Naive thymus-derived CD4-positive, alpha-beta T cell (primary cell): ENCODE measurements around the gene OS9. TPM values are rescaled to one million over a fixed set of nuclear protein-coding genes. Genes with fewer than 3 reads are reported as not detected.

ENCODE experiments used
- ATAC-seq: fragments of 150-1000 bp; cut with Tn5 transposase; 2 replicates; pipeline ENCODE4 v1.10.0; 2021; ENCODE audit warnings: mild to moderate bottlenecking, moderate library complexity
- CTCF ChIA-PET: fragments of 350-600 bp; sonication (Branson Sonifier 250); formaldehyde crosslinking; loops from one replicate; lab custom pipeline; 2021; ENCODE audit warnings: antibody characterized with exemption; lab: Charles Lee
- POLR2A ChIA-PET: fragments of 350-600 bp; sonication (Branson Sonifier 250); formaldehyde crosslinking; loops from one replicate; lab custom pipeline; 2021; ENCODE audit warnings: antibody characterized with exemption, inconsistent platforms; lab: Charles Lee
- DNase-seq, 9 donors: peaks; one replicate each; pipeline versions ENCODE4 v3.0.0 to v3.0.0-alpha.2; 2020 to 2022; ENCODE audit warnings: mixed read lengths in 1 of 9
- H3K27ac ChIP-seq: one replicate; pipeline ENCODE4 v1.7.0; 2013; ENCODE audit warnings: mild to moderate bottlenecking, low read depth, low read length, moderate library complexity
- H3K27me3 ChIP-seq, 2 donors: one replicate each; pipeline ENCODE4 v1.7.0; 2013; ENCODE audit warnings: low read length in 2 of 2, mild to moderate bottlenecking in 2 of 2, moderate library complexity in 2 of 2; ENCODE audit not compliant: control insufficient read depth in 2 of 2, insufficient read depth in 2 of 2
- H3K36me3 ChIP-seq, 3 experiments: 1 replicate in 2 of 3; 2 replicates in 1 of 3; pipeline ENCODE4 v1.7.0; 2013; ENCODE audit warnings: low read length in 3 of 3, mild to moderate bottlenecking in 3 of 3, moderate library complexity in 1 of 3; ENCODE audit not compliant: insufficient read depth in 3 of 3, control insufficient read depth in 2 of 3
- H3K4me1 ChIP-seq, 2 donors: one replicate each; pipeline ENCODE4 v1.7.0; 2013; ENCODE audit warnings: low read length in 2 of 2, mild to moderate bottlenecking in 2 of 2, moderate library complexity in 1 of 2; ENCODE audit not compliant: control insufficient read depth in 2 of 2, insufficient read depth in 2 of 2
- H3K4me3 ChIP-seq: 2 replicates; pipeline ENCODE4 v1.7.0; 2013; ENCODE audit warnings: mild to moderate bottlenecking, low read length
- H3K9me3 ChIP-seq, 3 experiments: 1 replicate in 2 of 3; 2 replicates in 1 of 3; pipeline ENCODE4 v1.7.0; 2013; ENCODE audit warnings: low read length in 3 of 3; ENCODE audit not compliant: control insufficient read depth in 2 of 3
- H3K27ac Mint-ChIP-seq, 9 donors: one replicate each; pipeline ENCODE4 v1.8.0; 2020 to 2022; ENCODE audit warnings: mixed read lengths in 9 of 9, mild to moderate bottlenecking in 8 of 9, moderate library complexity in 5 of 9, inconsistent platforms in 2 of 9
- H3K27me3 Mint-ChIP-seq, 5 donors: one replicate each; pipeline ENCODE4 v1.8.0; 2021 to 2022; ENCODE audit warnings: mixed read lengths in 5 of 5, mild to moderate bottlenecking in 1 of 5
- H3K36me3 Mint-ChIP-seq, 5 donors: one replicate each; pipeline ENCODE4 v1.8.0; 2020 to 2022; ENCODE audit warnings: mixed read lengths in 5 of 5, mild to moderate bottlenecking in 3 of 5, inconsistent platforms in 1 of 5
- H3K4me1 Mint-ChIP-seq, 7 donors: one replicate each; pipeline ENCODE4 v1.8.0; 2020 to 2022; ENCODE audit warnings: mixed read lengths in 7 of 7, mild to moderate bottlenecking in 3 of 7, inconsistent platforms in 1 of 7
- H3K4me3 Mint-ChIP-seq, 10 donors: one replicate each; pipeline ENCODE4 v1.8.0; 2020 to 2022; ENCODE audit warnings: mild to moderate bottlenecking in 10 of 10, mixed read lengths in 10 of 10, moderate library complexity in 6 of 10, inconsistent platforms in 2 of 10
- H3K9me3 Mint-ChIP-seq, 11 donors: one replicate each; pipeline ENCODE4 v1.8.0; 2020 to 2022; ENCODE audit warnings: mixed read lengths in 11 of 11, mild to moderate bottlenecking in 4 of 11, inconsistent platforms in 1 of 11, moderate library complexity in 1 of 11
- intact Hi-C, 2 donors: fragments of 100-400 bp; cut with micrococcal nuclease; formaldehyde crosslinking; loops; one replicate each; pipeline ENCODE4 v1.15.1; 2023
- polyA plus RNA-seq, 2 donors: library from polyadenylated mRNA; unstranded; fragments of 300-500 nt; fragmentation: Illumina TruSeq; gene quantifications; one replicate each; pipeline ENCODE4 v1.2.3, GENCODE V29; 2021
- total RNA-seq, 6 experiments: library from RNA in 5 of 6; stranded (reverse) in 5 of 6; gene quantifications; 1 replicate in 5 of 6; 2 replicates in 1 of 6; pipeline ENCODE4 v1.2.3 and lab custom pipeline; 2021 to 2026

OS9 gene
- total and polyA plus RNA-seq, 7 experiments from 2014 or later: 59.5 to 175 (median 148) TPM

- intact Hi-C loops: no loop called here
- no peak for DNase-seq
- Histone ChIP-seq H3K4me1 (peaks cover 15 to 32% of the 10 kb centered on the region in 2 donors), H3K9me3 (no peaks in the 10 kb centered on the region), H3K27ac (no peak overlapping the region), H3K27me3 (peaks cover 0 to 12% of the 10 kb centered on the region in 2 donors), H3K36me3 (peaks cover 0 to 12% (median 0%) of the 10 kb centered on the region in 3 experiments), H3K4me3 (peak overlapping the region; percentile 70)
- CTCF ChIA-PET: interaction anchor here (0.6 to 1.4 kb wide), 7 partner anchors 8 to 181 kb away, joined by 3 to 5 read pairs (median 3); partner anchors contain the start of gene AVIL
- ATAC-seq: no peak
- POLR2A ChIA-PET: interaction anchor here (0.7 to 2.3 kb wide), 5 partner anchors 12 to 46 kb away, joined by 3 to 7 read pairs (median 4); partner anchors contain the start of genes CDK4 and TSFM
- H3K9me3 Mint-ChIP-seq: no peaks in the 10 kb centered on the region
- peaks cover 4 to 13% (median 6%) of the 10 kb centered on the region in 5 donors for H3K36me3 Mint-ChIP-seq
- H3K4me1 Mint-ChIP-seq: peaks cover 24 to 48% (median 37%) of the 10 kb centered on the region in 7 donors
- peak overlapping the region in 3 of 9 donors; percentile 62 to 72 (median 64) for H3K27ac Mint-ChIP-seq
- H3K4me3 Mint-ChIP-seq: peak overlapping the region; percentile 71 to 93 (median 88)
- H3K27me3 Mint-ChIP-seq: peaks cover 9 to 27% (median 17%) of the 10 kb centered on the region in 5 donors
These were observed 70.1 kb downstream of the OS9 start for GRCh38 chr12:57763881-57764661.

DNA sequence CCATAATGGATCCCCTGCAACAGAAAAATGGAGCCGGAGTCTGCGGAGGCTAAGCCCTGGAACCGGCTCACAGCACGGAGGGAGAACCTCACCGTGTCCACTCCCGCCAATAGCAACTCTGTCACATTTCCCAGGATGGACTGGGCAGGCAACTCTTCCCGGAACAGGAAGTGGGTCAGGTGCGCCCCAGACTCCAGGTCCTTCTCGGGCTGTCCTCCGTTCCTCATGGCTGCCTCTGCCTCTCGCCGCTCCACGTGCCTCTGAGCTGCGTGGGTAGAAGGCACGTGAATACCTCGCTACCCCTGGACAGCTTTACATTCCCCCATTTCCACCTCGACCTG, 70.7 kb downstream of the OS9 start:
- H3K4me1 ChIP-seq: peaks cover 15 to 30% of the 10 kb centered on the region in 2 donors
- ATAC-seq (peak; percentile 6), DNase-seq (no peak)
- Mint-ChIP-seq H3K9me3 (no peaks in the 10 kb centered on the region), H3K4me3 (peak overlapping the region; percentile 70 to 93 (median 88)), H3K27me3 (peaks cover 9 to 27% (median 17%) of the 10 kb centered on the region in 5 donors), H3K4me1 (peaks cover 18 to 42% (median 33%) of the 10 kb centered on the region in 7 donors), H3K36me3 (peaks cover under 1 to 11% (median under 1%) of the 10 kb centered on the region in 5 donors), H3K27ac (peak overlapping the region in 2 of 9 donors; percentile 62 to 71)
- peaks cover 0 to 15% (median 0%) of the 10 kb centered on the region in 3 experiments for H3K36me3 ChIP-seq
- POLR2A ChIA-PET: interaction anchor here (0.6 to 2.3 kb wide), 6 partner anchors 11 to 46 kb away, joined by 3 to 7 read pairs (median 4); partner anchors contain the start of genes CDK4 and TSFM
- peaks cover 0 to 12% of the 10 kb centered on the region in 2 donors for H3K27me3 ChIP-seq
- intact Hi-C loops: loop anchor here (1.0 kb wide), 2 partner anchors 8 to 141 kb away; no protein-coding TSS in a partner anchor
- H3K27ac ChIP-seq: no peak overlapping the region
- H3K4me3 ChIP-seq: peak overlapping the region; percentile 70
- CTCF ChIA-PET: interaction anchor here (0.6 to 1.4 kb wide), 7 partner anchors 8 to 182 kb away, joined by 3 to 5 read pairs (median 3); partner anchors contain the start of gene AVIL
- H3K9me3 ChIP-seq: no peaks in the 10 kb centered on the region

DNA sequence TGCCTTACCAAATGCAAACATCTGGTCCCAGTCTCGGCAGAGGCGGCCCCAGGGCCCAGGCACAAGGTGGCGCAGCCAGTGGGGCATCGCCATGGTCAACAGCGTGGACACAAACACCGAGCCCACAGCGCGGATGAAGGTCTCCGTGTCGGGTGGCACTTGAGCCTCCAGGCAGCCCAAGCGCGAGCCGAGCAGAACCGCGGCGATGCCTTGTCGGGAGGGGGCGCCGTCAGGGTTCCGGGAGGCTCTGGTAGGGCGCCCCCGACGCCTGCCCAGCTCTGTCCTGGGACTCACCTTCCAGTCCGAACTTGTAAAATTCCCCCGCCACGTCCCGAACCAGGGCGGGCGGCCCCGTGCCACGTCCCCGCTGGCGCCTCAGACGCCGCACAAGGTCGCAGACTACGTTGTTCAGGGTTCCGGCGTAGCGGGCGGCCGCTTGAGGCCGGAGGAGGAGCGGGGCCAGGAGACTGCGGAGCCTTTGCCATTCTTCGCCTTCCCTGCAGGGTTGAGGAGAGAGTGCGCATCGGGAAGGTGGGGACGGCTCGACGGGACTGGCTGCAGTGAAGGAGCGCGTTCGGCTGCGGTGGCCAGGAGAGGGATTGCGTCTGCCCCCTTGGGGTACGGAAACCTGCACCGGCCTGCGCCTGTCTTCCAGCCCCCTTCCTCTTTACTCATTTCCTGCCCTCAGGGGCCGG, 71.2 kb downstream of the OS9 start:
- DNase-seq (peak in 5 of 9 donors; percentile 42 to 62 (median 45)), ATAC-seq (peak; percentile 79)
- intact Hi-C loops: loop anchor here (1.0 kb wide), 2 partner anchors 9 to 140 kb away; no protein-coding TSS in a partner anchor
- H3K36me3 ChIP-seq: peaks cover 0 to 15% (median 0%) of the 10 kb centered on the region in 3 experiments
- POLR2A ChIA-PET: interaction anchor here (0.6 to 2.3 kb wide), 8 partner anchors 9 to 45 kb away, joined by 3 to 7 read pairs (median 3); partner anchors contain the start of genes CDK4 and TSFM
- H3K36me3 Mint-ChIP-seq: peaks cover 0 to 11% (median 4%) of the 10 kb centered on the region in 5 donors
- peak overlapping the region; percentile 70 for H3K4me3 ChIP-seq
- H3K27ac Mint-ChIP-seq: peak overlapping the region in 1 of 9 donors; percentile 71
- CTCF ChIA-PET: interaction anchor here (0.6 to 3.5 kb wide), 7 partner anchors 9 to 182 kb away, joined by 3 to 14 read pairs (median 3); partner anchors contain the start of gene AVIL
- H3K4me1 Mint-ChIP-seq: peaks cover 16 to 41% (median 32%) of the 10 kb centered on the region in 7 donors
- peaks cover 15 to 26% of the 10 kb centered on the region in 2 donors for H3K4me1 ChIP-seq
- H3K27me3 ChIP-seq: peaks cover 0 to 12% of the 10 kb centered on the region in 2 donors
- H3K27me3 Mint-ChIP-seq: peaks cover 9 to 27% (median 17%) of the 10 kb centered on the region in 5 donors
- H3K4me3 Mint-ChIP-seq: peak overlapping the region; percentile 72 to 93 (median 88)
- no peaks in the 10 kb centered on the region for H3K9me3 ChIP-seq
- H3K9me3 Mint-ChIP-seq: no peaks in the 10 kb centered on the region
- H3K27ac ChIP-seq: peak overlapping the region; percentile 39

DNA sequence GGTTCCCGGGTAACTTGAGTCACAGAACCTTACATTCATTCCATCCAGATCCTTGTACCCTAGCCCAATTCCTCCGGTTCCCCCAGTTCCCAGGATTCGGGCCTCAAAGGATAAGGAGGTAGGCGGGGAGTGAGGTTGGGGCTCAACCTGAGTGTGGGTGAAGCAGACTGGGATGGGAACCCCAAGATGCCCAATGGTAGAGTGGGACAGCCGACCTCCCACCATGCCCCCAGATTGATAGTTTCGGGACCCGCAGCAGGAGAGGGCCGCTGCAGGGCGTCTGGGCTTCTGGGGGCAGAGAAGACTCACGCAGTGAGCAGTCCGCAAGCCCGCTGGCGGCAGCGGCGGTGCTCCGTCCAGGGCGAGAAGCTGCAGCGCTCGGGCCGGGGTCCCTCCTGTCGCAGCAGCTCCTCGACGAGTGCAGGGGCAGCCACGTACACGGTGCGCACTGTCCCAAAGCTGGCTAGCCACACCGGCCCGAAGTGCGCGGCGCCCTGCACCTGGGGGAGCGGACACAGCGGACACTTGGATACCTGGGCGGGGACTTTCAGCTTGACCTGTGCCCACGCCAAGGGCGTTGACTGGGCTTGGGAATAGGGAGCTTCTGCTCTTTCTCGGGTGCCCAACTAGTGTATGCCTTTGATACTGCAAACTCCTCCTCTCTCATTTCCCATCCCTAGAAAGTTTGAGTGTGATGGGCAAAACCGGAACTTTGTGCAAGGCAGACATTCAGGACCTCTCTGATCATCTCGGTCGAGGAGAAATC, 71.9 kb downstream of the OS9 start:
- H3K36me3 Mint-ChIP-seq: peaks cover 0 to 11% (median 5%) of the 10 kb centered on the region in 5 donors
- no peaks in the 10 kb centered on the region for H3K9me3 Mint-ChIP-seq
- DNase-seq (peak in 1 of 9 donors; percentile 30), ATAC-seq (peak; percentile 10)
- H3K4me3 Mint-ChIP-seq: peak overlapping the region; percentile 72 to 93 (median 88)
- Histone ChIP-seq H3K9me3 (no peaks in the 10 kb centered on the region), H3K27me3 (peaks cover 0 to 12% of the 10 kb centered on the region in 2 donors), H3K36me3 (peaks cover 0 to 15% (median 0%) of the 10 kb centered on the region in 3 experiments), H3K4me3 (peak overlapping the region; percentile 70), H3K27ac (no peak overlapping the region), H3K4me1 (peaks cover 15 to 27% of the 10 kb centered on the region in 2 donors)
- peaks cover 20 to 40% (median 32%) of the 10 kb centered on the region in 7 donors for H3K4me1 Mint-ChIP-seq
- peak overlapping the region in 2 of 9 donors; percentile 13 to 31 for H3K27ac Mint-ChIP-seq
- ChIA-PET CTCF (interaction anchor here (0.8 to 3.5 kb wide), 2 partner anchors 10 to 15 kb away, joined by 3 to 14 read pairs; no protein-coding TSS in a partner anchor), POLR2A (interaction anchor here (0.8 to 1.3 kb wide), 5 partner anchors 10 to 24 kb away, joined by 3 to 4 read pairs (median 3); partner anchors contain the start of gene CDK4)
- peaks cover 9 to 27% (median 17%) of the 10 kb centered on the region in 5 donors for H3K27me3 Mint-ChIP-seq
- intact Hi-C loops: loop anchor here (1.0 kb wide), 2 partner anchors 10 to 139 kb away; no protein-coding TSS in a partner anchor

- H3K27ac ChIP-seq: no peak within 1 kb of the TSS
- peaks cover 0 to 16% (median 0%) of the 10 kb centered on the region in 3 experiments for H3K36me3 ChIP-seq
- H3K36me3 Mint-ChIP-seq: peaks cover 0 to 11% (median 5%) of the 10 kb centered on the region in 5 donors
- H3K27me3 ChIP-seq: peaks cover 0 to 12% of the 10 kb centered on the region in 2 donors
- DNase-seq (no peak), ATAC-seq (peak; percentile 29)
- ChIA-PET CTCF (interaction anchor here (0.8 to 3.5 kb wide), 3 partner anchors 10 to 25 kb away, joined by 3 to 14 read pairs (median 3); no protein-coding TSS in a partner anchor), POLR2A (interaction anchor here (0.5 to 1.2 kb wide), 5 partner anchors 10 to 25 kb away, joined by 3 to 4 read pairs (median 3); partner anchors contain the start of gene MARCHF9)
- intact Hi-C loops: no loop called here
- H3K4me1 Mint-ChIP-seq: peaks cover 24 to 46% (median 39%) of the 10 kb centered on the region in 7 donors
- peak within 1 kb of the TSS; percentile 70 for H3K4me3 ChIP-seq
- peak within 1 kb of the TSS; percentile 72 to 93 (median 88) for H3K4me3 Mint-ChIP-seq
- H3K4me1 ChIP-seq: peaks cover 21 to 35% of the 10 kb centered on the region in 2 donors
- H3K9me3 Mint-ChIP-seq: no peaks in the 10 kb centered on the region
- peaks cover 9 to 27% (median 17%) of the 10 kb centered on the region in 5 donors for H3K27me3 Mint-ChIP-seq
- H3K9me3 ChIP-seq: no peaks in the 10 kb centered on the region
- peak within 1 kb of the TSS in 3 of 9 donors; percentile 13 to 46 (median 31) for H3K27ac Mint-ChIP-seq
These were observed 72.8 kb downstream of the OS9 start, which contains the start of gene CYP27B1 for GRCh38 chr12:57766464-57767304. CYP27B1 (minus strand) TSS chr12:57767078; CDS start chr12:57767041, 37 bp downstream.
